Stromal cell of bone marrow (primary cell): ENCODE results near the gene ALDH1L1.
"Not testable (repeated sequence)": the region's sequence is repeated elsewhere in the genome, so short reads cannot be mapped to it uniquely, and the experiment has no call there.

ENCODE experiments used
- DNase-seq: peaks from one replicate; pipeline ENCODE4 v3.0.0-alpha.2; 2012; ENCODE audit warnings: low read depth

Gene ALDH1L1

DNA sequence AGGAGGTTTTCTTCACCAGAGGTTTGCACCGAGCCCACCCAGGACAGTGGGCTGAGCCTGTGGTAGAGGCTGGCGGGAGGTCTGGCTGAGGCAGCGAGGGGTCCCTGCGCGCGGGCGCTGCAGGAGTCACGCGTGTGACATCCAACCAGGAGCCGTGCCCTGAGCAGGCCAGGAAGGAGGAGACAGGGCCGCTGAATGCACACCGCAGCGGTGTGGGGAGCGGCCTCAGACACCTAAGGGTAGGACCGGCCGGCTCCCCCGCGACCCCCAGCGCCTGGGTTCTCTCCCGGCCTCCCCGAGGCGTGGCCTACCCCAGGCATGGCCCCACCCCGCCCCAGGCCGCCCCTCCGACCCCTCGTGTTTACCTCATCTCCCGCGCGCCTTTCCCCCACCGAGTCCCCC lies 96.9 kb downstream of the ALDH1L1 start:
- DNase-seq, result no peak

DNA sequence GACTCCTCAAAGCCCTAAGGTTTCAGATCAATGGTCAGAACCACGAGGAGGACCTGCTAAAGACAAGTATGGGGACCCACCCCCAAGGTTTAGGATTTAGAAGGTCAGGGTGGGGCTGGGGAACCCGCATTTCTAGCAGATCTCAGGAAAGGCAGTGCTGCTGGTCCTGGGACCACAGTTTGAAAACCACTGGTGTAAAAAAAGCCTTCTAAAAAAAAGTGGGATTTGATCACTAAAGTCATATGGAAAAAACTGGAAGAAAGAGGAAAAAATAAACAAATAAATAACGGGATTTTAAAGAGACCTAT lies 97.3 kb downstream of the ALDH1L1 start:
- DNase-seq, result no peak

- DNase-seq, result no peak
Observed at GRCh38 chr3:126082362-126083137, 97.8 kb downstream of the ALDH1L1 start.

DNA sequence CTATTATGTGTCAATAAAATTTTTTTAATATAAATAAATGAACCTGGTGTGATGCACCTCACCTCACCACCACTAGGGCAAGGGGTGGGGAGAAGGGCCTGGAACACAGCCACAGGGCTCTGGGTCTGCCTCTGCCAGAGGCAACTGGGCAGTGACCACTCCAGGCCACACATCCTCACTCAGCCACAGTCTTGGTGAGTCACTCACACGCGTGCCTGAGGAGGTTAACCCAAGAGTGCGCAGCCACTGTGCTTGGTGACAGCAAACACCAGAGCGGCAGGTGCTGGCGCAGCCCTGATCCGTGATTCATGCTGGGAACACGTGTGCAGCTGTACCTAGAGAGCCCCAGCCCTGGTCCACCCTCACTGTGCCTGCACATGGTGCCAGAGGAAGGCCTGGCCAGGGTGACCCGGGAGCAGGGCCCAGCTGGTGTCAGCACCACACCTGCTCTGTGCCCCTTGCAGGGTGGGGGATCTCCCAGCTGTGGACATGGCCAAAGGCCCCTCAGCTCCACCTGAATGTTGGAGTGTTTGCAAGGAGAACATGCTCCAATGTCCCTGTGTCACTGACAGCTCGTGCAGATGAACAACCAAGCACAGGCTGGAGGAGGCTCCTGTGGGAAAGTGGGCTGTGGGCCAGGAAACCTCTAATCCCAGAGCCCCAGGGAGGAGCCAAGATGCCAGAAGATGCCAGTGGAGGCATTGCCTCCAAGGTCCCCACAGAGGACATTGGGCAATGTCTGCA lies 98.6 kb downstream of the ALDH1L1 start:
- no peak for DNase-seq

DNA sequence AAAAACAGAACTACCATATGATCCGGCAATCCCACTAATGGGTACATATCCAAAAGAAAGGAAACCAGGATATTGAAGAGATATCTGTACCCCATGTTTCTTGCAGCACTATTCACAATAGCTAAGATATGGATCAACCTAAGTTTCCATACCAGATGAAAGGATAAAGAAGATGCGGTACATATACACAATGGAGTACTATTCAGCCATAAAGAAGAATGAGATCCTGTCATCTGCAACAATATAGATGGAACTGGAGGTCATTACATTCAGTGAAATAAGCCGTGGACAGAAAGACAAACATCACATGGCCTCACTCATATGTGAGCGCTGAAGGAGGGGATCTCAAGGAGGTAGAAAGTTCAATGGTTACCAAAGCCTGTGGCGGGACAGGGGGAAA lies 99.4 kb downstream of the ALDH1L1 start:
- DNase-seq, result no peak

DNA sequence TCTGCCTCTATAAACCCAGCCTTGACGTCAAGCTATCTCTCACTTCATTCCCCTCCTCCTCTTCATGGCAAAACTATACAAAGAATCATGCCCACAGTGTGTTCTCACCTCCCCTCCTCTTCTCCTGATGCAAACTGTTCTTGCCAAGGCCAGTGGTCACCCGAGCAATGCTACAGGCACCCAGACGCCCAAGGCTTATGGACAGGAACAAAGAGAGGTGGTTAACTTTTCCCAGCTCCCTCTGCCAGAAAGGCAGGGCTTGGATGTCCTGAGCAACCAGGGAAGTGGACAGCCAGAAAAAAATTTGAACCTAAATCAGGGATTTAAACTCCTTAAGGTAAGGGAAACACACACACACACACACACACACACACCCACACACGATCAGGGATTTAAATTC lies 101.5 kb downstream of the ALDH1L1 start:
- DNase-seq, result no peak

DNA sequence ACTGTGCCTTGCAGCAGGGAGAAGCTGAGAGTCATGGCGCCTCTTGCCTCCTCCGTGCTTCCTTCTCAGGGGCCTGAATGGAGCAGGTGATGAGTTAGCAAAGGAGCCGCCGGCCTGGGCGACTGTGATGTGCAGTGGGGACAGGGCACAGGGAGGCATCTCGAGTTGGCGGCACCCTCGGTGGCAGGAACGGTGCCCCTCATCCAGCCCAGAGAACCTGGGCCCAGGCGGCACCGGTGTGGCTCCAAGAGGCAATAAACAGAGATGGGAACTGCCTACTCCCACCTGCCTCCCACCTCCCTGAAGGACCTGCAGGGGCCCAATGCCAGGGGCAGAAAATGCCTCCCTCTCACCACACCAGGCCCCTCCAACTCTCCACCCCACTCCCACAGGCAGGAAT lies 102.6 kb downstream of the ALDH1L1 start:
- DNase-seq, result no peak

GRCh38 chr3:126076140-126076539 lies 104.2 kb downstream of the ALDH1L1 start:
- DNase-seq, result no peak

DNA sequence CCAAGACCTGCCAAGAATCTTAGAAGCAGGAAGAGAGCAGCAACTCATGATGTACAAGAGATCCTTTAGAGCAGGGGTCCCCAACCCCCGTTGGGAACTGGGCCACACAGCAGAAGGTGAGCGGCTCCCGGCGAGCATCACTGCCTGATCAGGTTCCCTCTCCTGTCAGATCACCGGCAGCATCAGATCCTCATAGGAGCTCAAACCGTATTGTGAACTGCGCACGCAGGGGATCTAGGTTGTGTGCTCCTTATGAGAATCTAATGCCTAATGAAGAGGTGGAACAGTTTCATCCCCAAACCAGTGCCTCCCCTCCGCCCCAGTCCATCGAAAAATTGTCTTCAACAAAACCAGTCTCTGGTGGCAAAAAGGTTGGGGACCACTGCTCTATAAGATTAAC lies 110.2 kb downstream of the ALDH1L1 start:
- DNase-seq, result no peak

GRCh38 chr3:126067959-126068358 lies 112.4 kb downstream of the ALDH1L1 start:
- no peak for DNase-seq

GRCh38 chr3:126066676-126067075 lies 113.7 kb downstream of the ALDH1L1 start:
- DNase-seq, result not testable (repeated sequence)

DNA sequence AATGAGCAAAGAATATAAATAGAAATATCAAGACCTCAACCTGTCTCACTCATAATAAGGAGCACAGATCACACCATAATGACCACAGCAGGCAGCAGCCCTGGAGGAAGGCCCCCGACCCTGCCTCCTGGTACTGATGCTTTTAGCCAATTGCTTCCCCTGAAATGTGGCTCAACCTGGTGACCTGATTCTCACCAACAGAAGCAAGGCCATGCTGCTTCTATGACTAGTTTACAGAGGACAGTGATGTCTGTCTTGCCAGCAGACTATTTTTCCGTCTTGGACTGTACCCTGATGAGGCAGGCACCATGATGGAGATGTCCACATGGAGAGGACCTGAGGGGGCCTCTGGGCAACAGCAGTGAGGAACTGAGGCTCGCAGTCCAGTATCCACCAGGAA lies 114.5 kb downstream of the ALDH1L1 start:
- no peak for DNase-seq

GRCh38 chr3:126064627-126065258 lies 115.6 kb downstream of the ALDH1L1 start:
- no peak for DNase-seq

DNA sequence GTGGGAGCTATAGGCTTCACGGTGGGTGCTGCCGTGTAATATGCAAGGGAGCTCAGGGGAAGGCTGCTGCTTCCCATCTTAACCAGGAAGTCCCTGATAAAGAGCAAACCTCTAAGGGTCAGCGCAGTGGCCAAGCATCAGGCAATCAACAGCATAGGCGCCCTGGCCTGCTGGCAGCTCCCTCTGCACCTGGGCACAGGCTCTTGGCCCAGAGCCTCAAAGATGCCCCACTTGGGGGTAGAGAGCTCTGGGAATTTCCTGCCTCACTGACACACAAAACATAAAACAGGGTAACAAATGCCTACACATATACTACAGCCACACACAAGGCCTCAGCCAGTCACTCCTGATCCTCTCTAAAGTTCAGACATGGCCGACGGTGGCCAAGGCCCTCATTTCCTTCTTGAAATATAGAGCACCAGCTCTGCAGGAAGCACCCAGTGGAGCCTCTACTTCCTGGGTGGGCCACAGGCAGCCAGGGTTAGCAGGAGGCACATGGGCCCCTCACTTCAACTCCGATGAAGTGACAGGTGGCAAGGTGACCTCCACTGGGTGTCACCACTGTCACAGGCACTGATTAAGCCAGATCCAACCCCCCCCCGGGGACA lies 116.9 kb downstream of the ALDH1L1 start:
- DNase-seq, result no peak

DNA sequence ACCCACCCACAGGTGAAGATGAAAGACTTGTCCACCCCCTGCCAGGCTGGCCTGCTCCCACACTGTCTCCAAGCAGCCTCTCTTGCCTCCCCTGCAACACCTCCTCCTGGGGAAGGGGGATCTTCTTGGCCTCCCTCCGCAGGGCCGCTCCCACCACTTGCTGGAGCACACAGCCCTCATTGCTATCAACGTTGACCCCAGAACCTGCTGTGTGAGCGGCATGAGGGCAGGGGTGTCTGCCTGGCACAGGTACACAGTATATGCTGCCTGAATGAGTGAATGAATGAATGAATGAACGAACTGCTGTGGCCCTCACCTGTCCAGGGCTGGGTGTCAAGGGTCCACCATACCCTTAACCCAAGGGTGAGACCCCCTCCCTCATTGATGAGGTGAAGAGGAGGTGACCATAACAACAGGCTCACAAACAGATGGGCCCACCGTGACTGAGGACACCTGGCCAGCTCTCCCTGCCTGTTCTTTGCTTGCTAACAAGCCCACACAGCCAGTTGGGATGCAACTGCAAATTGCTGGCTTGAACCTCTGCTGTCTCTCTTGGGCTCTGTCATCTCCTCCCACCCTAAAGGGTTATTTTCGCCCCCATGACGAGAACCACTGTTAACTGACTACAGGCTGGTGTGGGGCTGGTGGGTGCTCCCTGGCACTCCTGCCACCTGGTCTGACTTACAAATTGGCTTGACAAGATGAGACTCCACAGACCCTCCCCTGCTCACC lies 118.9 kb downstream of the ALDH1L1 start:
- DNase-seq, result no peak

GRCh38 chr3:126060613-126061145 lies 119.7 kb downstream of the ALDH1L1 start:
- no peak for DNase-seq

DNA sequence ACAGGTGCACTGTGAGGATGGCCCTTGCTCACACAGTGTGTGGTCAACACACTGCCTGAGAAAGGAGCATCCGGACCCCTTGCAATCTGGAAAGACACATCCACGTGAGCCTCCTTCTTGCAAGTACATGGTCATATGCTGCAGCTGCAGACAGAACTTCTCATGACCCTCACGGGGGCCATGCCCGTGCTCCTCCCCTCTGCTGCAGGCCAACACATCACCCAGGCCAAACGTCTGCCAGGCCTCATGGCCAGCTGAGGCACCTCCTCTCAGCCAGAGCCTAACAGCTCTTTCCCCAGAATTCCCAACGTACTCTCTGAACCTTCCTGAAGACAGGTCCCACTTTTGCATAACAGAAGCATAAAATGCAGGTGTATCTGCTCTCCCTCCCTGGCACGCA lies 121.7 kb downstream of the ALDH1L1 start:
- no peak for DNase-seq

DNA sequence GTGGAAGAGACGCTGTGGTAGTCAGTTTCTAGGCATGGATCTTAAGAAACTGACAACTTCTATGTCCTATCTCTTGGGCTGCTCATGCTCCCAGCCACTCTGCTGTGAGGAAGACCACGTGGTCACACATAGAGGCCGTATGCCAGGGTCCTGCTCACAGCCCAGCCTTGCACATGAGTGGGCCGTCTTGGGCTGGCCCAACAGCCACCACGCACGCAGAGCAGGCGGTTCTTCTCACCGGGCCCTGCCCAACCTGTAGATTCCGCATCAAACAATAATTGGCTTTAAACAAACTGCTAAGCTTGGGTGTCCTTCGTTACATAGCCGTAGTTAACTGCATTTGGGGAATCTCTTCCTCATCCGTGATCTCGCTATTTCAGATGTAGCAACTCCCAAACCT lies 122.5 kb downstream of the ALDH1L1 start:
- no peak for DNase-seq

DNA sequence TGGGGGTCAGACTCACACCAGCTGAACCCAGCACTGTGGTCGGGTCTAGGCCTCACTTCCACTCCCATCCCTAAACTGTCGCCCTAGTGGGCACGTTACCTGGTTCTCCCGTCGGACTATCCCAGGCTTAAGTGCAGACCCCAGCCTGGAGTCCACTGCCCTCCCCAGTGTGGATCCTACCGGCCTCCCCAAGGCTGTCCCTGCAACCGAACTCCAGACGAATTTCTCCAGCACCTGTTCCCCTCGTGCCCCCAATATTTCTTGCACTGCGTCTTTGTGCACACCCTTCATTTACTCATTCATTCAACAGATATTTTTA lies 122.9 kb downstream of the ALDH1L1 start:
- no peak for DNase-seq

DNA sequence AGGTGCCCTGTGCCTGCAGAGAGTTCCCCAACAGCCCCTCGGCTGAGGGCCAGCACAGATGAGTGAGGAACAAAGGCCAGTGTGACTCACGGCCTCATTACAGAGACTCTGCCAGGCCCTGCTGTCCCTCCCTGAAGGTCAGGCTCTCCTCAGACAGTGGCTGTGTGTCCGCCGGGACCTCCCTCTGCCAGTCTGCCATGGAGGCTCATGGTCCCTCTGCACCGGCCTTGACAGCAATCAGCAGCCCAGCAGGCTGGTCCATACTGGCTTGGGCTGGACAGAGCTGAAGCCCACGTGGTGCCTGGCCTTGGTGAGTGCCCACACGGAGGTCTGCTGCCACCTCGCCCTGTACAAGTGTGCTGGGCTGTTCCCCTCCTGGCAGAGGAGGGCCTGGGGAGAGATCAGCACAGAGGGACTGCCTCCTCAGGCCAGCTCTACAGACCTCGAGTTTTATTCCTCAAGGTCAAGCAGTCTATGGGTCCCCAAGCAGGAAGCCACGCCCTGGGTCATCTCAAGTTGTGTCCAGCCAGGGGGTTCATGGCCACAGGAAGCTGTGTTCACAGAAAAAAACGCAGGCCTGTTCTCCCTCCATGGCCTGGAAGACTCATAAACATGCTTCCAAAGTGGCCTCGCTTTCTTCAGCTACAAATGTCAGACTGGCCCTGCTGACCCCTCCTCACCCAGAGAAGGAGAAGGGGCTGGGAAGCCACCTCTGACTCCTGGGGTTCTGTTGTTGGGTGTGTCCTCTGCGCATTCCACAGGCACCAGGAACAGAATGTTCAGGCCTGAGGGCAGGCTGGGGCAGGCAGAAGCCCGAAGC lies 123.5 kb downstream of the ALDH1L1 start:
- DNase-seq, result no peak

GRCh38 chr3:126056088-126056487 lies 124.3 kb downstream of the ALDH1L1 start:
- no peak for DNase-seq
